ENCODE results near the gene KHDC3L.
"Not testable (repeated sequence)": the region's sequence is repeated elsewhere in the genome, so short reads cannot be mapped to it uniquely, and the experiment has no call there.

KHDC3L gene

GRCh38 chr6:73369563-73369962 lies 7.1 kb downstream of the KHDC3L start, which contains the start of gene OOEP:
OOEP (minus strand) TSS chr6:73369897; CDS start chr6:73369792, 105 bp downstream.
- no peak for DNase-seq (ENCODE audit: low read depth)

- DNase-seq (ENCODE audit: low read depth): no peak
Observed at GRCh38 chr6:73371984-73372383, 9.5 kb downstream of the KHDC3L start.

DNA sequence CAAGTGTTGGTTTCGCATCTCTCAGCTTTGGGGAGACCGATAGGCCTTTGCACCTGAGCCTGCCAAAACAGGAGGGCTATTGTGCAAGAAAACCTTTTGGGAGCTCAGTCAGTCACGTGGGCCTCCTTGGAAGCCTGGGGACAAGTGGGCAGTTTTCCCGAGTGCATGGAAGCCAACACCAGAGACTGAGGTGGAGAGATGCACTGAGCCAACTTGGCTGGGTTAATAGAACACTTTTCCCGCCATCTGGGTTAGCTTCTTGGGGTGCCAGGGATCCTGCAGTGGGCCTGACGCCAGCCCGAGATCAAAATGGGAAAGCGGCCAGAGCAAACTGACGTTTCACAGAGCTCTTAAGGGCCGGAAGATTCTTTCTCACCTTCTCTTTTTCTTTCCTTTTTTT lies 10.1 kb downstream of the KHDC3L start:
- no peak for DNase-seq (ENCODE audit: low read depth)

DNA sequence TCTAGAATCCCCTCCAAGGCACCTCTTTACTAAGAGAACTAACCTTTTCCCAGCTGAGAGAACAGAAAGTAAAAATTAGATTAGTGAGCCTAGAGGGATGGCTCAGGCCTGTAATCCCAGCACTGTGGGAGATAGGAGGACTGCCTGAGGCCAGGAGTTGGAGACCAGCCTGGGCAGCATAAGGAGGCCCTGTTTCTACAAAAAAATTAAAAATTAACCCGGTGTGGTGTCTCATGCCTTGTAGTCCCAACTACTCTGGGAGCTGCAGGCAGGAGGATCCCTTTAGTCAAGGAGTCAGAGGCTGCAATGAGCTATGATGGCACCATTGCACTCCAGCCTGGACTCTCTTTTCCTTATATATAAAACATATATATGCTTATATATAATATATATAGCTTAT lies 12.8 kb downstream of the KHDC3L start:
- no peak for DNase-seq (ENCODE audit: low read depth)

- no peak for DNase-seq (ENCODE audit: low read depth)
Observed at GRCh38 chr6:73377225-73377624, 14.8 kb downstream of the KHDC3L start.

GRCh38 chr6:73381531-73381930 lies 19.1 kb downstream of the KHDC3L start:
- DNase-seq (ENCODE audit: low read depth): not testable (repeated sequence)

DNA sequence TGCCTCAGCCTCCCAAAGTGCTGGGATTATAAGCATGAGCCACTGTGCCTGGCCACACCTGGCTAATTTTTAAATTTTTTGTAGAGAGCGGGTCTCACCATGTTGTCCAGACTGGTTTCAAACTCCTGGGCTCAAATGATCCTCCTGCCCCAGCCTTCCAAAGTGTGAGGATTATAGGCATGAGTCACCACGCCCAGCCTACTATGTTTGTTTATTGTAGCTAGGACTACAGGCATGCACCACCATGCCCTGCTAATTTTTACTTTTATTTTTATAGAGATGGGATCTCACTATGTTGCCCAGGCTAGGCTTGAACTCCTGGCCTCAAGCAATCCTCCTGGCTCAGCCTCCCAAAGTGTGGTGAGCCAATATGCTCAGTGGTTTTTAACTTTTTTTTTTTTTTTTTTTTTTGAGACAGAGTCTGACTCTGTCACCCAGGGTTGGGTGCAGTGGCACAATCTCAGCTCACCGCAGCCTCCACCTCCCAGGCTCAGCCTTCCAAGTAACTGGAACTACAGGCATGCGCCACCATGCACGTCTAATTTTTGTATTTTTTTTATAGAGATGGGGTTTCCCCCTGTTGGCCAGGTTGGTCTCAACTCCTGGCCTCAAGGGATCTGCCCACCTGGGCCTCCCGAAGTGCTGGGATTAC lies 20.1 kb downstream of the KHDC3L start:
- DNase-seq (ENCODE audit: low read depth): no peak

DNA sequence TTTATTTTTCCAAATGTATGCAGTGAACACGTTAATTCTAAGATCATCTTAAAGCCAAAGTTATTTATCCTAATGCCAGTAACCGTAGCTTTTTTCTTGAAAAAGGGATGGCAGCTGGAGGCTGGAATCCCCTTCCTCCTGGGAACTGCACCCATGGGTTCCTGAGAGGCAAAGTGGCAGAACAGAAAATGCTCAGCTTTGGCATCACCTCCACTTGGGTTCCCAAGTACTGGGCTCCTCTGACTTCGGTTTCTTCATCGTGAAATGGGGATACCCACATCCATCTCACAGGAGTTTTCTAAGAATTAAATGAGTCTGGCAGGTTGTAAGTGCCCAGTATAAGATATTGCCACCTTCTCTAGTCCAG lies 26.0 kb downstream of the KHDC3L start:
- no peak for DNase-seq (ENCODE audit: low read depth)

DNA sequence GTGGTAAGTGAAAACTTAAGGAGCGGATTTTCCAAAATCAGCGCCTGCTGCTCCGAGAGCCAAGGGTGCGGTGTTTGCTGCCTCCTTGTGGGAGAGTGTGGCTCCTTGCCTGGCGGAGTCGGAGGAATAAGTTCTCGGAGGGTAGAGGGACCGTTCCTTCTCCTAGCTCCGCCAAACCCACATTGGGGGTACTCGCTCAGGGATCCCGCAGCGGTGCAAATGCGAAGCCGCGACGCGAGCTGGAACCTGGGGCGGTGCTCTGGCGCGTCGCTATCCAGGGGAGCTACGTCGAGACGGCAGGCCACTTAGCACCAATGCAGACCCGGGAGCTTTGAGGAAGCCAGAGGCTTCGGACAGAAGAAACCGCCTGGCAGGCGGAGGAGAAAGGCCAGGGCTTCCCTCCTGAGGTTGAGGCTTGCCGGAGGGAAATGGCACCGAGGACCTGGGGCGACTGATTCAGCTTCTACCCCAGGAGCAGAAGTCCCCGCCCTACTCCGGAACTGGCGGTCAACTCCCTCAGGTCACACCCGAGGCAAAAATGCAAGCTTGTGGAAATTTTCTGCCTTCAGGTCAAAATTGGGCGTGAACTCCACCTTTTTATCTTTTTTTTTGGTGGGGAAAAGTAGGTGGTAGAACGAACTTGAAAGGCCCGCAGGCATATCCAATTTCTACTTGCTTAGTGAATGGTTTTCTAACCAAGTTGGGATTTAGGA lies 26.5 kb downstream of the KHDC3L start:
- peak; percentile 30 for DNase-seq (ENCODE audit: low read depth)

GRCh38 chr6:73389854-73390253 lies 27.4 kb downstream of the KHDC3L start:
- no peak for DNase-seq (ENCODE audit: low read depth)

- no peak for DNase-seq (ENCODE audit: low read depth)
Observed at GRCh38 chr6:73391675-73392074, 29.2 kb downstream of the KHDC3L start.

DNA sequence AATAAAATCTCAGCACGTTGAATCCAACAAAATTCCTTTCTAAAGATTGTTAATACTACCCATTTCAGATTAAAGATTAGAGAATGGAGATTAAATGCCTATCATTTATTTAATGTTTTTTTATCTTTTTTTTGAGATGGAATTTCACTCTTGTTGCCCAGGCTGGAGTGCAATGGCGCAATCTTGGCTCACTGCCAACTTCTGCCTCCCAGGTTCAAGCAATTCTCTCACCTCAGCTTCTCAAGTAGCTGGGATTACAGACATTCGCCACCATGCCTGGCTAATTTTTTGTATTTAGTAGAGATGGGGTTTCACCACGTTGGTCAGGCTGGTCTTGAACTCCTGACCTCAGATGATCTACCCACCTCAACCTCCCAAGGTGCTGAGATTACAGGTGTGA lies 29.7 kb downstream of the KHDC3L start:
- not testable (repeated sequence) for DNase-seq (ENCODE audit: low read depth)

GRCh38 chr6:73393278-73393677 lies 30.8 kb downstream of the KHDC3L start:
- no peak for DNase-seq (ENCODE audit: low read depth)

DNA sequence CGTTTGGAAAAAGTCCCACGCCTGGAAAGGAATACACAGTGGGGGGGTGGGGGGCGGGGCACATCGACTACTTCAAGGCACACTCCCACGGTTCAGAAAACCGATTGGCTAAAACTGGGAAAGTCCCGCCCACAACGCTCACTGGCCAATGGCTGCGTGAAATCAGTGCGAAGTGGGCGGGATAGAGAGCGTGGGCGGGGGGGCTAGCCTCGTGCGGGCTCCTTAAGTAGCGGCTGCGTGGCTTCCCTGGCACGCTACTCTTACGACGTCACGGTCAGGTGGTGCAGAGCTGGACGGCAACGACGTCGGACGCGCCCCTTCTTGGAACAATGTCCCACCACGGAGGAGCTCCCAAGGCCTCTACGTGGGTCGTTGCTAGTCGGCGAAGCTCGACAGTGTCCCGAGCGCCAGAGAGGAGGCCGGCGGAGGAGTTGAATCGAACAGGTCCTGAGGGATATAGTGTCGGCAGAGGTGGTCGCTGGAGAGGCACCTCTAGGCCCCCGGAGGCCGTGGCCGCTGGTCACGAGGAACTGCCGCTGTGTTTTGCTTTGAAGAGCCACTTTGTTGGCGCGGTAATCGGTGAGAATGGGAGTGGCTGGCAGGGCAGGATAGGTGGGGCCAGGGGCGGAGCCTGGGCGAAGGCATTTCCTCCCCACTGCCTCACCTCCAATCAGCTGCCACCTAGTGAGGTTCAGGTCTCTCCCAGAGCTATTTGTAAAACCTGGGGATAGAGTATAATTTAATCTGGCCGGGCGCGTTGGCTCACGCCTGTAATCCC lies 32.3 kb downstream of the KHDC3L start, which contains the start of gene DDX43:
TSS of gene DDX43 (plus strand) at position 252 of the 778 bp plus-strand sequence. CDS start at position 330, 78 bp downstream.
- DNase-seq (ENCODE audit: low read depth): no peak

GRCh38 chr6:73395875-73396274 lies 33.4 kb downstream of the KHDC3L start:
- DNase-seq (ENCODE audit: low read depth): no peak

- DNase-seq (ENCODE audit: low read depth): no peak
Observed at GRCh38 chr6:73400656-73401055, 38.2 kb downstream of the KHDC3L start.

DNA sequence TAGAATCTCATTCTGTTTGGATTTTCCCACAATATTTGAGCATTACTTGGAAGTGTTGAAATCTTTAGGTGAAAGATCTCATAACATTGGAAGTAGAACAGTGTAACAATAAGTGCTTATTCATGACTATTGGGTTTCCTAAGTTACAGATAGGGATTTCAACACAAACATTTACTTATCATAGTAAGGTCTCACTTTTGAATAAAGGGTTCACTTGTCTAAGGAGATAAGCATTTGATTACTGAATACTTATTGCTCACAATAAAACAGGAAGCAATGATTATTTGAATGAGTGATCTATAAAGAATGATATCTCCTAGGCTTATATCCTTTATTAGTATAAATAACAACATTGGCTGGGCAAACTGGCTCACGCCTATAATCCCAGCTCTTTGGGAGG lies 46.9 kb downstream of the KHDC3L start:
- DNase-seq (ENCODE audit: low read depth): no peak

- DNase-seq (ENCODE audit: low read depth): no peak
Observed at GRCh38 chr6:73413102-73413501, 50.6 kb downstream of the KHDC3L start.
